Mesangial cell (primary cell): ENCODE data around the gene KRT14. TPM values are rescaled to one million over a fixed set of nuclear protein-coding genes. Genes with fewer than 3 reads are reported as not detected.

ENCODE experiments used
- total RNA-seq: library from RNA; depleted of rRNA; stranded (reverse); fragments of >200 nt; gene quantifications from 2 replicates; pipeline ENCODE4 v1.2.3, GENCODE V29; 2015

The KRT14 gene
- not detected in 2 replicates for total RNA-seq

DNA sequence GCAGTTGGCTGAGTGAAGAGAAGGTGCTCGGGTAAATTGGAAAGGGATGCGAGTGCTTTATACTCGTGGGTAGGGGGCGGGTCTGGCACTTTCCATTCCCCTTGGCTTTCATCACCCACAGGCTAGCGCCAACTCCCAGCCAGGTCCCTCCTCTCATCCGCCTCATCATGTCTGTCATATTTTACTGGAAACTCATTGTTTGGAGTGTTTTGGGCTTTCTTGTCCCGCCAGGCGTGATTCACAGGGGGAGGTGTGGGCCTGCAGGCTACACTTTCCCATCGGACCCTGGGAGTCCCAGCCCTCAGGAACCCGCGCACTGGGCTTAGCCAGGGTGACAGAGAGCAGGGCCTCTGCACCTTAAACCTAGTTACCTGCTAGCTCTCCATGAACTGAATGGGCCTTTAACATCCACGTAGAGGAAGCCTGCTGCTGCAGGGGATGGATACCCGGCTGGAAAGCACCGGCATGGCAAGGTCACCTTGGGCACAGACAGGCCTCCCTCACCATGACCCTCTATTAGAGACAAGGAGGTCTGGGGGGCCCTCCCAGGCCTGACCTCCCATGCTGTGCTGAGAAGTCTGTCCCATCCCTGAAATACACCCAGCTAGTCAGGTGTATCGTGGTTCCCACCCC is at the start of gene KRT14:
TSS of gene KRT14 (minus strand) at position 33 of the 633 bp plus-strand sequence. CDS start 61 bp downstream, outside the sequence.

GRCh38 chr17:41624208-41625101 is 37.8 kb upstream of the KRT14 start, which contains the start of gene KRT17:
KRT17 (minus strand) TSS chr17:41624575; CDS start chr17:41624509, 66 bp downstream.

GRCh38 chr17:41612376-41613160 is 25.9 kb upstream of the KRT14 start, which contains the start of gene KRT16:
KRT16 (minus strand) TSS chr17:41612767; CDS start chr17:41612688, 79 bp downstream.

DNA sequence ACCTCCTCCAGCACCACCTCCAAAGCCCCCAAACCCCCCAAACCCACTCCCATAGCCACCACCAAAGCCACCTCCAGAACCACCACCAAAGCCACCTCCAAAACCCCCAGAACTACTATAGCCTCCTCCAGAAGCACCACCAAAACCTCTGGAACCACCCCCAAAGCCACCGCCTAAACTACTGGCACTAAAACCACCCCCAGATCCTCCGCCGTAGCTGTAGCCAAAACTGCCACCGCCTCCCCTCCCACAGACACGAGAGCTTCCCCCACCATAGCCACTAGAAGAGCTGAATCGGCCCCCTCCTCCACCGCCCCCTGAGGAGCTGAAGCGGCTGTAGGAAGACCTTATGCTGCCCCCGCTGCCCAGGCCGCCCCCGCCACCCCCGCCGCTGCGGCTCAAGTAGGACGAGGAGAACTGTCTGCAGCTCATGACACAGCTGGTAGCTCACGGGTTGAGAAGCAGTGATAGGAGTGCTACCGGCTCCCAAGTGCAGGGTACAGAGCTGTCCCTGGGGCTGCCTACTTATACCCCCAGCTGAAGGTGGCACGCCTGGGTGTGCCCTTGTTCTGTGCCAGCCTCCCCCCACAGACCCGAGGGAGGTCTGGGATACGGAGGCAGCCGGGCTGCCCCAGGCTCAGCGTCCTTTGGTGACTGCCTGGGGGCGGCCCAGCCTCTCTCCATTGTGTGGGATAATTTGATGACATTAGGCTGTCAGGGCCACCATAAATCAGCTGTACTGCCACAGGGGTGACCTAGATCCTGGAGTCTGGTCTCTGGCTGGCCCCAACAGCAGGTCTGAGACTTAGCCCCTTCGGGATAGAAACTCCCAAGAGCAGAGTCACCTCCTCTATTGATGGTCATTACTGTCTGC is 14.9 kb downstream of the KRT14 start, which contains the start of gene KRT9:
TSS of gene KRT9 (minus strand) at position 499 of the 874 bp plus-strand sequence. CDS start at position 432, 67 bp downstream.

Other genes starting within 250 kb of the KRT14 start
- not detected in 2 replicates for gene KRT33A, start 236.1 kb downstream of the KRT14 start, total RNA-seq
- gene KRT33B, start 217.1 kb downstream of the KRT14 start, total RNA-seq: not detected in 2 replicates
- gene KRT34, start 204.6 kb downstream of the KRT14 start, total RNA-seq: 0.13 and 2.9 TPM in 2 replicates
- gene KRT31, start 189.3 kb downstream of the KRT14 start, total RNA-seq: 0.13 TPM in 1 of 2 replicates, not detected in the other
- not detected in 2 replicates for gene KRT37, start 162.3 kb downstream of the KRT14 start, total RNA-seq
- gene KRT38, start 145.9 kb downstream of the KRT14 start, total RNA-seq: not detected in 2 replicates
- not detected in 2 replicates for gene KRT32, start 119.5 kb downstream of the KRT14 start, total RNA-seq
- gene KRT35, start 105.7 kb downstream of the KRT14 start, total RNA-seq: not detected in 2 replicates
- gene KRT36, start 97.0 kb downstream of the KRT14 start, total RNA-seq: not detected in 2 replicates
- not detected in 2 replicates for gene KRT13, start 81.3 kb downstream of the KRT14 start, total RNA-seq
- gene KRT15, start 68.0 kb downstream of the KRT14 start, total RNA-seq: 1.0 and 2.8 TPM in 2 replicates
- 918 and 2,026 TPM in 2 replicates for gene KRT19, start 58.6 kb downstream of the KRT14 start, total RNA-seq
- not detected in 2 replicates for gene KRT9, start 14.8 kb downstream of the KRT14 start, total RNA-seq
- 0.51 TPM in 1 of 2 replicates, not detected in the other for gene KRT16, start 25.9 kb upstream of the KRT14 start, total RNA-seq
- 2.3 and 25.7 TPM in 2 replicates for gene KRT17, start 37.7 kb upstream of the KRT14 start, total RNA-seq
- gene EIF1, start 102.0 kb upstream of the KRT14 start, total RNA-seq: 99.4 and 202 TPM in 2 replicates
- gene GAST, start 125.4 kb upstream of the KRT14 start, total RNA-seq: not detected in 2 replicates
- 0.13 TPM in 1 of 2 replicates, not detected in the other for gene HAP1, start 147.7 kb upstream of the KRT14 start, total RNA-seq
- gene JUP, start 199.8 kb upstream of the KRT14 start, total RNA-seq: 302 and 440 TPM in 2 replicates
- gene P3H4, start 225.1 kb upstream of the KRT14 start, total RNA-seq: 64.4 and 101 TPM in 2 replicates
- 175 and 310 TPM in 2 replicates for gene FKBP10, start 226.1 kb upstream of the KRT14 start, total RNA-seq
- 54.9 and 82.1 TPM in 2 replicates for gene NT5C3B, start 249.3 kb upstream of the KRT14 start, total RNA-seq